GM20431 (cell line): Measurements from ENCODE around the gene BCL2L11.

ENCODE experiments used
- in situ Hi-C: fragments of 300-500 bp; cut with MseI, MboI; formaldehyde crosslinking; loops from one replicate; pipeline ENCODE4 v1.15.0; 2020; ENCODE audit warnings: low sequenced_read_pairs; ENCODE audit not compliant: unreplicated experiment

BCL2L11 gene

DNA sequence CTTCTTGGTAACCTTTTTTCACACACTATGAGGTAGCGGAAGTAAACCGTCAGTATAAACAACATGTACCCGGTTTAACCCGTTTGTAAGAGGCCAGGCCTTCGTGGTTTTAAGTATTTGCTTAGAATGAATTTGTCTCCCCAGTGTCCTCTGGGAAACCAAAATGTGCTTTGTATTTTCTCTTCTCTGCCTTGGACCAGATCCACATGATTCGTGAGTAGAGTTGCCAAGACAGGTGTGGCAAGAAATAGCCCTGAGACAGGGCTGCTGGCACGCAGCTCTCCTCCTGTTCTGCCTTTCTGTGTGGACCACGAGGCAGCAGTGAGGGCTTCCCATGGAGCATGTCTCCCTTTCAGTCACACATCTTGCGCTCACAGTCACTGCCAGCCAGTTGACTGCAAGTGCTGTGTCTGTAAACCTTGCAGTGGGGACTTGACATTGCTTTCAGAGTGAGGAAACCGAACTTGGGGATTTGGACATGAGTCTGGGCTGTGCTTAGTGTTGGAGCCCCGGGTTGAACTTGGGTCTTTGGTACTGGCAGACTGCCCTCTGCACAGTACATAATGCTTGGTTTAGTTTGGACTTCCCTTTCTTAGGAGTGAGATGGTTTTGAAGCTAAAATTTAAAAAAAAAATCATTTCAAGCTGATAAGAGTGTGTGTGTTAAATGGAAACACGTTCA is 19.1 kb downstream of the BCL2L11 start:
- in situ Hi-C loops, result no loop called here

DNA sequence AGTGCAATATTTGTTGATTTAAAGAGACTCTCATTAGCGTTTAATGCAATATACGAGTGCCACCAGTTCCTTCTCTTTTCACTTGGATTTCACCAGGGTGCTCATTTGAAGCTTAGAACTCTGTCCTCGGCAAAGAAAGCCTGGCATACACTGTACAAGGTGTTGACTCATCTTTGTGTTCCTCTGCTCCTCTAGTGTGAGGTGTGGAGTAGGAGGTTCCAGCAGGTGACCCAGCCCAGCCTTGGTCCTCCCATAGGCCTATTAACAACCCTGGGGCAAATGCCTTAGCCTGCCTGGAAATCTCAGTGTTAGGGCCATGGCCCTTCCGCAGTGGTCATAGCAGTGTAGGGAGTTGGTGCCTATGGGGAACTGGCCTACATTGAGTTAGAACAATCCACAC is 20.1 kb downstream of the BCL2L11 start:
- in situ Hi-C loops, result no loop called here

DNA sequence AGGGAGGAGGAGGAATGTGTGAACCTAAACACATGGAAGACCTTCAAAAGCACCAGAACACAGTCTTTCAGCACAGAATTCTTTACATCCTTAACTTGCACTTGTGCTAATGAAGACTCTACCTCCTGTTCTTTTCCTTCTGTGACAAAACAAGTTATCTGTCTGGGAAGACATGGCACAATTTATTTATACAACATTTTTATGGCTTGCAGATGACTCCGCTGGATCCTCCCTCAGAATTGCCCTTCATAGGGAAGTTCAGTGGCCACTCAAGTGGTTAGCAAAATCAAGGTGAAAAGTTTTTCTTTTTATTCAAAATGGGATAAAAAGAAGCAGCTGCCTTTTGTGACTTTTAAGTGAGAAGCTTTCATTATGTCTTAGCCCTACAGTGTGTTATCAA is 21.4 kb downstream of the BCL2L11 start:
- in situ Hi-C loops, result no loop called here

DNA sequence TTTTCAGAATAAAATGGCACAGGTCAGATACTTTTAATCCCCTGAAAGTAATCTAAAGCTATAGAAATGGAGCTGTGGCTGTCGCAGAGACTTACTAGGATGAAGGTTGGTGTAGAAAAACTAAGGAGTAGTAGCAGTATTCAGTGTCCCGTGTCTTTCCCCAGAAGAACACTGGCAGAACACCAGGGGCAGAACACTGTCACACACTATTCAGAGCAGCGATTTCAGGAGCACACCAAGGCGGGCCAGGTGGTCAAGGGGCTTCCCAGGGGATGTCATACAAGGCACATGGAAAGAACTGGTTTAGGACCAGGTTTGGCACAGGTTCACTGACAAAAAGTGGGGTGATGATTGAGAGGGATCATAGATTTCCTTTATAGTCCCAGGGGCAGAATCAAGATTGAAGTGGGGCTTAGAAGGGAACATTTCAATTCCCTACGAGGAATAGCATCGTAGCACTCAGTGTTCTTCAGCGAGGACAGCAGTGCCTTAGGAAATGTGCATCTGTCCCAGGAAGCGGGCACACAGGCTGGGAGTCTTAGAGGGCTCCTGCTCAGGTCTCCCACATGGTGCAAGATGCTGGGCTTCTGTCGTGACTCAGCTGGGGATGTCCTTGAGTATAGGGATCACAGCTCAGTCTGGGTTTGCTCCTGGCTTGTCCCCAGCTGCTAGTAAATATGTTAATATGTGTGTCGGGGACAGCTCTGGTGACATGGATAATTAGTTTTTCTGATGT is 22.6 kb downstream of the BCL2L11 start:
- in situ Hi-C loops, result no loop called here

DNA sequence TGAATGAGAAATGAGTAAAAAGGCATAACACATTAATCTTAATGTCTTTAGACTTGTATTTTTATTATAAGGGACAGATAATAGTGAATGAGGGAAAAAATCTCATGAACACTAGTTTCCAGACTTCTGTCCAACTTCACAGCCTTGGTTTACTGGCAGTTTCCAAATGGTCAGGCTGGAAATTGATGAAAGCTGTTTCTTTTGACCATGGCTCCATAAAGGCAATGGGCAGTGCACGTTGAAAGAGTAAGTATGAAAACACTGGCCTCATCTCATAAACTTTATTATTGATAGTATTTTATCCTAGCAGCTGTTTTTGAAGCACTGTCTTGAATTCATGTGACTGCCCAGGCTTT is 23.1 kb downstream of the BCL2L11 start:
- in situ Hi-C loops, result no loop called here

DNA sequence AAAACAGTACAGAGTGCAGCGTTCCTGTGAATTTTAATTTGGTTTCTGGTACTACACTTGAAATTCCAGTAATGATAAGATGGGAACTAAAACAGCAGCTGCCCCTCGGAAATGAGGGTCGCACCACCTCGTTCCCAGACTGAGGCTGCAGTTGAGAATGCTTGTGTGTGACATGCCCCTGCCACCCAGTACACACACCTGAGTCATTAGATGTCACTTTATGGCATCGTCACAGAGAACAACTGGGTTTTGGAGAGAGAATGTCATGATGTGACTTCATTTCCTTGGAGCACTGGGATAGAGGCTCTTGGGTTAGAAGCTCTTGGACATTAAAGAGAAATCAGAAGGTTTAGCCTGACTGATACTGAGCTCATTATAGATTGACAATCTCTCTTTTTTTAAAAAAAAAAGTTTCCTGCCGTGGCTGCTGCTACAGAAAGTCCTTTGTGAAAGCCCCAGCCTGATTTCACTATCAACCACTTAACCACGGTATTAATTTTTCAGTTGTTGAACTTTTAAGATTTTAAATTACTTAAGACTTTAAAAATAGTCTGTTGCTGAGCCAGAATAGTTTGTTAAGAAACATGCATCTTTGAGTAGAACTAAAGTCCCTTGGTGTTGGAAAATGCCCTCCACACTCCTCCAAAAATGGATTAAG is 24.5 kb downstream of the BCL2L11 start:
- in situ Hi-C loops, result no loop called here

DNA sequence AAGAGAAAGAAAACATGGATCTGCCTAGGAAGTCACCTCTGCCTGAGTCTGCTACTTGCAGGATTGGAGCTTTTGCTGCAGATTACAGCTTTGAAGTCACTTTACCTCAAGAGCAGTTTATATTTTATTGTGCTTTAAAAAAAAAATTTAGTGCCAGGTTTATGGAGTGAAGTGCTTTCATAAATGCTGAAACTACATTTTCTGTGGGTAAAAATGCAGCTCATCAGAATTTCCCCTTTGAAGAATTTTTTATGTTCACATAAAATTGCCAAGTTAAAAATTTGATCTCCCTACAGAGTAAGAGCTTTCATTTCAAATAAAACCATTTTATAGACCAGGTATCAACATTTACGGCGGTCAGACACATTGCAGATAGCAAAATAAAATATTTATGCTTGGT is 25.2 kb downstream of the BCL2L11 start:
- in situ Hi-C loops, result no loop called here

DNA sequence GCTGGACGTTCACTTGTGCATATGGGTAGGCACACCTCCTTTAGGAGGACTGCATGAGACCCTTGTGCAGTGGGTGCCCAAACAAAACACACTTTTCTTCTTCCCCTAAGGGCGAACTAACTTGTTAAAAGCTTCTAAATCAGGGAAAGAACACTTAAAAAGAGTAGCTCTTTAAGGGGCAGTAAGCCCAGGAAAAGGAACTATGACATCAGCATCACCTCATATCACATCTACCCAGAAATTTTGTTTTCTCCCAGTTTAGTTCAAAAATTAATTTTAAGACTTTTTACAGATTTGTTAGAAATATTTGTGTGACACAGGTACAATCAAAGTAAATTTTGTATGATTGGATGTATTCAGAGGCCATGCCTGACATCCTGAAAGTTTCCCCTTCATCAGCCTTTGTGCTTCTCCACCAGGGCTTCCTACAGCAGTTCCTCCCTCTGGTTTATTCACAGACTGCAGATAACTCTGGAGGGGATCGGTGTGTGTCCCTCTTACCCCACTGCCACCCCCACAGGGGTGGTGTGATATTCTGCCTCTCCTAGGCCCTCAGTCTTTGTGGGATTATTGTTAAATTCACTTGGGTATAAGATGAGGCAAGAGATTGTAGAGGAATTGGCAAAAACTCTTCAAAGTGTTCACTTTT is 27.6 kb downstream of the BCL2L11 start:
- in situ Hi-C loops, result no loop called here

DNA sequence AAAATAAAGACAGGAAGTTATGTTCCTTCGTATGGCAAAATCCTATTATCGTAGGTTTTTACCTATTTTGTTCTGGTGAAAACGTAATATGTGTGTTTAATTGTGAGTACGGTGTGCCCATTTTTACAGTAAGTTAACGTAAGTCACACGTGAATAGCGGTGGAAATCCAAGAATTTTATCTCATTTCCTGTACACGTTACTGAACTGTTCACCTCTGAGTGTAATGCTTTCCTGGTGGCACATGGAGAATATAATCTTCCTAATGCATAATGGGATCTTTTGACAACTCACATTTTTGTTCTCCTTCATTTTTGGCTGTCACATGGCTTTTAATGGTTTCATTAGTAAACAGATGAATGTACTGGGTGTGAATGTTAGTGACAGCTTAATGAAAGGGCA is 28.2 kb downstream of the BCL2L11 start:
- in situ Hi-C loops, result no loop called here

DNA sequence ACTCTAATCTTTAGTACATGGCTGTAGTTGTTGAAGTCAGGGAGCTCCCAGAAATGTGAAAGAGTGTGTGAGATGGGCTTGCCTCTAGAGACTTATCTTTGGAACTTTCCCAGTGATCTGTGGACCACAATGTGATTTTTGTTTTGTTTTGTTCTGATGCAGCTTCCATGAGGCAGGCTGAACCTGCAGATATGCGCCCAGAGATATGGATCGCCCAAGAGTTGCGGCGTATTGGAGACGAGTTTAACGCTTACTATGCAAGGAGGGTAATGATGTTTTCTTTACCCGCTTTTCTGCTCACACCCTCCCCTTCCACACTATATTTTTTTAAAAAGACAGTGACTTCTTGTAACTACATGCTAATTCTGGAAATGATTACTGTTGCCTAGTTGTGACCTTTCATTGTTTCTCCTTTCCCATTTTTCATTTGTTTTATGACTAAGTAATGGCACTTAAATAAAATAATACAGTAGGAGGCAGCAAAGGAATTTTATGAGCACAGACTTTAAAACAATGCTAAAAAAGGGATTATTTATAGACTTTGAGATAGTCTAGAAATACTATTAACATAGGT is 29.3 kb downstream of the BCL2L11 start:
- in situ Hi-C loops, result no loop called here

DNA sequence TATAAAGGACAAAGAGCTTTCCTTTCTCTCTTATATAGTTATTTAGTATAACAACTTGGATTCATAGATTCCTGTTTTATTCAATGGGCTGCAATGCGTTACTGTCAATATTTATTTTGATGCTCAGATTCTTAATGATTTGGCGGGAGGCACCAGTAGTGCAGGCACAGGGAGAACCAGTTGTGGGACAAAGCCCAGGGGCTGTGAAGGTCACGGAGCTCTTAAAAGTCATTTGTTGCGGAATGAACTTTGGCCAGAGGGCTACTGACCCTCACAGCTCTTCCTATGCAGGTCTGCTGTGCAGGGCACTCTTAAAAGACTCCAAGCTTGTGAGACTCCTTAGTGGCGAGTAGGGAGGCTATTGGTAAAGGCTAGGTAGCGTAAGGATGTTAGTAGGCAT is 34.0 kb downstream of the BCL2L11 start:
- in situ Hi-C loops, result no loop called here

DNA sequence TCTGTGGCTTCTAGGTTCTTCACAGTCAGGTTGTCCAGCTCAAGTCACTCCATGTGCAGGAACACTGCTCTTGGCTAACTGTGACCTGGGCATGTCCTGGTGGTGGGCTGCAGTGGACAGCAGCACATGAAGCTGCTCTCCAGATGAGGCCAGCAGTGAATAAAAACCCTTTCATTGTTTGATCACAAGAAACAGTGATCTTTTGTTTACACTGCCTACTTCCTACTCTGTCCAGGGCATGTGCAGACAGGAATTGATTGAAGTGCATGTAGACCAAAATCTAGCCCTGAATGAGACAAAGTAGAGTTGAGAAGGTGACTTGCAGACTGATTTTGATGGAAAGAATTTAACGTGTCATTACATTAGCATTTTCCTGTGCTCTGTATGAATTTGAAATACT is 34.9 kb downstream of the BCL2L11 start:
- in situ Hi-C loops, result no loop called here

DNA sequence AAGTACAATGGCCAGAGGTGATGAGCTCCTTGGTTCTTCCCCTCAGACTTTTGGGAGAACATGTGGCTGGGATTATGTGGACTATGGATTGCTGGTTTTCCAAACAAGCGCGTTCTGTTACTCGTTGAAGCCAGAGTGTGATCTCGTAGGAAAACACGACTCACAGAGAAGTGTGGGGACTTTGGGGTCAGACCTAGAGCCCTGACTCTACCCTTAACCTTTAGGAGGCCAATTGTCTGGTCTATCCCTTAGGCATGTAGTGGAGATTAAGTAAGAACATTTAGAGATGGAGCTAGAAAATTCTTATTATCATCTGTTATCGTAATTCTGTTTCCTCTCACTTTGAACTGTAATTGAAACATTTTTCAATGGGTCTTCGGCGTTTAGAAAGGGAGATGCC is 35.8 kb downstream of the BCL2L11 start:
- in situ Hi-C loops, result no loop called here

DNA sequence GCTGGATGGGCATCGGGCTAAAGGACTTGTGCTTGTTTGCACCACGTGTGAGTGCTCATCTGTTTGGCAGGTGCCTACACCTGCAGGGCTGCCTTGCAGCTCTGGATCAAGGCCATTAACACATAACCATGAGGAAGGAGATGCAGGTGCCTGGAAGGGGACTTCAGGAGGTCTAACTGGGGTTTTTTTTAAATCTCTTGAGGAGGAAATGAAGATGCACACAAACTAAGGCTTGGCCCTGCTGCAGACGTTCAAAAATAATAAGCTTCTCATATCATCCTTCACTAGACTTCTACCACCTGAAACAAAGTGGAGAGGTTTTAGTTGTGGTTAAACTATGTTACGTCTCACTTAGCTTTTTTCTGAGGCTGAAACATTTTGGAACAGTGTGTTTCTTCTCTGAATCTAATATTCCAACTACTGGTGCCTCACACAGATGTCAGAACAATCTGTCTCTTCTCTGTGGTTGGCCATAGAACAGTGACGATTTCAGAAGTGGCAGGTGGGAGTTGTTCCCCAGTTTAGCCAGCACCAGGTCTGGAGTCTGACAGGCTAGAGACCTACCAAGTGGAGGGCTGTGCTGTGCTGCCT is 36.5 kb downstream of the BCL2L11 start:
- in situ Hi-C loops, result no loop called here

DNA sequence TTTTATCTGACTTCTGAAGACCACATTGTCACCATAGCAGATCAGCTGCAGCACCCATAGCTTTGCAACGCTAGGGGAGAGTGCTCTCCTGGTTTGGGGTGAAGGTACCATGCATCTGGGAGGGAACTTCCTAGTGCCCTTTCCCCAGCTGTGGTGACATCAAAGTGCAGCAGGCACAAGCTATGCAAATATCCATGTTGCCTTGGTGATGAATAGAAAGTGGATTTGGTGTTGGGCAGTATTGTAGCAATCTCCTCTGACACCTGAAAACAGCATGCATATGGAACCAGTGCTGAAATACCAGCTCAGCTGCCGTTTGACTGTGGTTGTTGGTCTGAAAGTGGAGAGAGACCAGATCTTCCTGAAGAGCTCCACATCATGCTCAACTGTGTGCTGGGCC is 37.1 kb downstream of the BCL2L11 start:
- in situ Hi-C loops, result no loop called here

DNA sequence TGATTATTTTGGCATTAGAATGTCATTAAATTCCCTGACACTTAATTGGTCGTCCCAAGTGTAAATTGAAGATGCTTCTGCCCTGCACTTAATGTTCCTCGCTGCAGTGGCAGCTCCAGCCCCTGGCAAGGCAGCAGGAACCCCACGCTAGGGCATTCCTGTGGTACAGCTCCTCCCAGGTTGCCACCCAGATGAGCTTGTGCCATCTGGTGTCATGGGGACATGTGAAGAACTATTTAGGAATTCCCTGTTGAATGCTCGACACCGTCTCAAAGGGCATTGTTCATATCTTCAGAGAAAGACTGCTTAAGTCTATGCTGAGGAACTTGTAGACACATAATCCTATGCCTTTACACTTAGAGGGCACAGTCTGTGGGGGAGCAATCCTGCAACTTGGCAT is 38.9 kb downstream of the BCL2L11 start:
- in situ Hi-C loops, result no loop called here

DNA sequence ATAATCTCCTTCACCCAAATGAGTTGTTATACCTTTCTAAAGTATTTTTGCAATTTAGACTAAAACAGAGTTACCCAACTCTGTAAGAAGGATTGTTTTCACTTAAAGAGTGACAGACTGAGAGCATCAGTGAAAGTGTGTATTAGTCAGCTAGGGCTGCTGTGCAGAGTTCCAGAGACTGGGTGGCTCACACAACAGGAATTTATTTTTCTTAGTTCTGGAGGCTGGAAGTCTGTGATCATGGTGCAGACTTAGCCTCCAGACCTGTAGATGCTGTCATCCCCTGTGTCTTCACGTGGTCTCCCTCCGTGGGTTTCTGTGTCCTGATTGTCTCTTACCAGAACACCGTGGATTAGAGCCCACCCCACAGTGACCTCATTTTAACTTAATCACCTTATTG is 40.0 kb downstream of the BCL2L11 start:
- in situ Hi-C loops, result no loop called here

DNA sequence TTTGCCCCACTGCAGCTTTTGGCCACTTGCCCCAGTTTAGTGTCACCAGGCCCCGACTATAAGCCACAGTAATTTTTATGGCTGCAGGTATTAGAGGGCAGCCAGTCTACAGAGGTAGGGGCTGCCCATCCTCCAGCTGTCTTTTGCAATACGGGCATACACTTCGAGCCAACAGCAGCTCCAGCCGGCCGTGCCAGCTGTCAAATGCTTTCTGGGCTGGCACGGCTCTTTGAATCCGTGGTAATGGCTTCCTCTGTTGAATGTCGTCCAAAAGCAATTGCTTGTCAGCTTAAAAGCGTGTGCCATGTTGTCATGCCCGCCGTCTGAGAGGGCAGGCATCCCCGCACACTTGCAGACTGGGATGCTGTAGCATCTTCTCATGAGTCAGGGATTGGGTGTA is 41.3 kb downstream of the BCL2L11 start:
- in situ Hi-C loops, result no loop called here

DNA sequence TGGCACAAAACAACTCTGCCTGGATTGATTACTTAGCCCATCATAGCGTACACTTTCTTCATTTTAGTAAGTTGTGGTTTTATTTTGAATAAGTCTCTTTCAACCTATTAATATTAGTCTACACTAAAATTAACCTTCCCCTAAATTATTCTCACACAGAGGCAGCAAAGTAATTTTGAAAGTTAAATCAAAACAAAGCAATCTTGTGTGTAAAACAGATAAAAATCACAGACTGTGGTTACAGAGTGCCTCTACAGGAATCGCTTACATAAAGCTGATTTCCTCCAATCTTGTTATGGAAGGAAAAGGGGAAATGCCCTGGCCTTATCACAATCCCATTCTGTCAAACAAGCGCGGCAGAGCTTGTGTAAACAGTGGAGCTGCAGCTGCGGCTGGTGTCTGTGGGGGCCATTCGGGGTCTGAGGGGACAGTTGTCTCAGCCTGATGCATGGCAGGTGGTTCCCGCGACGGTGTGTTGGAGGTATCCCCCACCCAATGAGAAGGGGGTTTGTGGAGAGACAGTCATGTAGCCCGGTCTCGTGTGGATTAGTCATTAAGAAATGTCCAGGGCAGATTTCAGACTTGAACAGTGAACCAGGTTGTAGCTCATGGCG is 42.1 kb downstream of the BCL2L11 start:
- in situ Hi-C loops, result no loop called here

DNA sequence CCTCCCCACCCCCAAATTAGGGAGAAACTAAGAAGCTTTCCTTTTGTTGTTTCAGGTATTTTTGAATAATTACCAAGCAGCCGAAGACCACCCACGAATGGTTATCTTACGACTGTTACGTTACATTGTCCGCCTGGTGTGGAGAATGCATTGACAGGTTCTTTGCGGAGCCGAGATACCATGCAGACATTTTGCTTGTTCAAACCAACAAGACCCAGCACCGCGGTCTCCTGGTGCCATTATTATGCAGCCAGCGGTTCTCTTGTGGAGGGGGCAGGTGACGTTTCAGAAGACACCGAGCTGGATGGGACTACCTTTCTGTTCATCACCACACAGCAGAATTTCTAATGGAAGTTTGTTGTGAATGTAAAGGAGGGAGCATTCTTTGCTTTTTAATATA is 43.4 kb downstream of the BCL2L11 start:
- in situ Hi-C loops, result no loop called here
